Measurements from ENCODE around the gene NLRC3. TPM values are rescaled to one million over a fixed set of nuclear protein-coding genes. Genes with fewer than 3 reads are reported as not detected.

NLRC3 gene
- total RNA-seq, 2 donors from 2014 or later = 24.6 to 26.2 TPM

GRCh38 chr16:3601614-3602319 is 24.6 kb upstream of the NLRC3 start:
- Mint-ChIP-seq H3K36me3 (peaks cover 17 to 33% of the 10 kb centered on the region in 2 donors), H3K9me3 (no peaks in the 10 kb centered on the region), H3K27ac (no peak overlapping the region)
- no peak for ATAC-seq
- DNase-seq (ENCODE audit: low spot score in 2 of 2) = no peak

- no peaks in the 10 kb centered on the region for H3K9me3 Mint-ChIP-seq
- H3K27ac Mint-ChIP-seq = no peak overlapping the region
- H3K36me3 Mint-ChIP-seq = peaks cover 17 to 40% of the 10 kb centered on the region in 2 donors
- ATAC-seq (no peak), DNase-seq (ENCODE audit: low spot score in 2 of 2) (no peak)
Measured at GRCh38 chr16:3599922-3600321, 22.7 kb upstream of the NLRC3 start.

GRCh38 chr16:3599121-3599520 is 21.9 kb upstream of the NLRC3 start:
- H3K36me3 Mint-ChIP-seq = peaks cover 17 to 41% of the 10 kb centered on the region in 2 donors
- ATAC-seq (no peak), DNase-seq (ENCODE audit: low spot score in 2 of 2) (no peak)
- no peaks in the 10 kb centered on the region for H3K9me3 Mint-ChIP-seq
- H3K27ac Mint-ChIP-seq = no peak overlapping the region

- H3K9me3 Mint-ChIP-seq = no peaks in the 10 kb centered on the region
- no peak for ATAC-seq
- peaks cover 17 to 35% of the 10 kb centered on the region in 2 donors for H3K36me3 Mint-ChIP-seq
- no peak for DNase-seq (ENCODE audit: low spot score in 2 of 2)
- H3K27ac Mint-ChIP-seq = no peak overlapping the region
Measured at GRCh38 chr16:3598236-3598635, 21.0 kb upstream of the NLRC3 start.

GRCh38 chr16:3597676-3598075 is 20.5 kb upstream of the NLRC3 start:
- Mint-ChIP-seq H3K36me3 (peaks cover 17 to 35% of the 10 kb centered on the region in 2 donors), H3K9me3 (no peaks in the 10 kb centered on the region), H3K27ac (no peak overlapping the region)
- DNase-seq (ENCODE audit: low spot score in 2 of 2) (no peak), ATAC-seq (no peak)

GRCh38 chr16:3597226-3597625 is 20.0 kb upstream of the NLRC3 start:
- H3K36me3 Mint-ChIP-seq = peaks cover 17 to 35% of the 10 kb centered on the region in 2 donors
- H3K27ac Mint-ChIP-seq = no peak overlapping the region
- ATAC-seq = no peak
- H3K9me3 Mint-ChIP-seq = no peaks in the 10 kb centered on the region
- DNase-seq (ENCODE audit: low spot score in 2 of 2) = no peak

GRCh38 chr16:3596101-3596861 is 19.1 kb upstream of the NLRC3 start:
- no peaks in the 10 kb centered on the region for H3K9me3 Mint-ChIP-seq
- ATAC-seq = peak in 1 of 2 donors; percentile 15
- H3K36me3 Mint-ChIP-seq = peaks cover 13 to 27% of the 10 kb centered on the region in 2 donors
- DNase-seq (ENCODE audit: low spot score in 2 of 2) = no peak
- no peak overlapping the region for H3K27ac Mint-ChIP-seq

- H3K27ac Mint-ChIP-seq = peak overlapping the region in 1 of 2 donors; percentile 13
- peaks cover 8 to 25% of the 10 kb centered on the region in 2 donors for H3K36me3 Mint-ChIP-seq
- no peak for DNase-seq (ENCODE audit: low spot score in 2 of 2)
- ATAC-seq = peak in 1 of 2 donors; percentile 11
- H3K9me3 Mint-ChIP-seq = no peaks in the 10 kb centered on the region
Measured at GRCh38 chr16:3595521-3596021, 18.4 kb upstream of the NLRC3 start.

GRCh38 chr16:3595110-3595486 is 17.9 kb upstream of the NLRC3 start:
- DNase-seq (ENCODE audit: low spot score in 2 of 2) (no peak), ATAC-seq (no peak)
- H3K27ac Mint-ChIP-seq = peak overlapping the region in 1 of 2 donors; percentile 13
- H3K9me3 Mint-ChIP-seq = no peaks in the 10 kb centered on the region
- peaks cover 6 to 23% of the 10 kb centered on the region in 2 donors for H3K36me3 Mint-ChIP-seq

GRCh38 chr16:3594316-3595109 is 17.3 kb upstream of the NLRC3 start:
- H3K27ac Mint-ChIP-seq = no peak overlapping the region
- peaks cover under 1 to 19% of the 10 kb centered on the region in 2 donors for H3K36me3 Mint-ChIP-seq
- no peak for ATAC-seq
- DNase-seq (ENCODE audit: low spot score in 2 of 2) = no peak
- no peaks in the 10 kb centered on the region for H3K9me3 Mint-ChIP-seq

- DNase-seq (ENCODE audit: low spot score in 2 of 2) = no peak
- no peak for ATAC-seq
- Mint-ChIP-seq H3K9me3 (no peaks in the 10 kb centered on the region), H3K36me3 (peaks cover 0 to 13% of the 10 kb centered on the region in 2 donors), H3K27ac (no peak overlapping the region)
Measured at GRCh38 chr16:3592559-3592958, 15.4 kb upstream of the NLRC3 start.

- no peaks in the 10 kb centered on the region for H3K9me3 Mint-ChIP-seq
- peaks cover 0 to 13% of the 10 kb centered on the region in 2 donors for H3K36me3 Mint-ChIP-seq
- H3K27ac Mint-ChIP-seq = no peak overlapping the region
Measured at GRCh38 chr16:3591991-3592390, 14.8 kb upstream of the NLRC3 start.

GRCh38 chr16:3591436-3591803 is 14.2 kb upstream of the NLRC3 start:
- Mint-ChIP-seq H3K27ac (peak overlapping the region in 1 of 2 donors; percentile 88), H3K36me3 (peaks cover 0 to 13% of the 10 kb centered on the region in 2 donors), H3K9me3 (no peaks in the 10 kb centered on the region)
- ATAC-seq (no peak), DNase-seq (ENCODE audit: low spot score in 2 of 2) (no peak)

More at GRCh38 chr16:3591991-3592390, 14.8 kb upstream of the NLRC3 start:
- DNase-seq (ENCODE audit: low spot score in 2 of 2) (no peak), ATAC-seq (no peak)

- Mint-ChIP-seq H3K9me3 (no peaks in the 10 kb centered on the region), H3K27ac (peak overlapping the region in 1 of 2 donors; percentile 88), H3K36me3 (peaks cover 0 to 13% of the 10 kb centered on the region in 2 donors)
- DNase-seq (ENCODE audit: low spot score in 2 of 2) (no peak), ATAC-seq (no peak)
Measured at GRCh38 chr16:3590736-3591435, 13.7 kb upstream of the NLRC3 start.

GRCh38 chr16:3589991-3590701 is 12.9 kb upstream of the NLRC3 start:
- DNase-seq (ENCODE audit: low spot score in 2 of 2) (no peak), ATAC-seq (no peak)
- Mint-ChIP-seq H3K9me3 (no peaks in the 10 kb centered on the region), H3K27ac (peak overlapping the region in 1 of 2 donors; percentile 36), H3K36me3 (peaks cover 0 to 8% of the 10 kb centered on the region in 2 donors)

Data from activated naive CD4-positive, alpha-beta T cell treated with anti-CD3 and anti-CD28 coated beads, Interleukin-2, amount 50 U/mL, for 72 hours (primary cell).